K562 (cell line): ENCODE data around the gene PUSL1. TPM values are rescaled to one million over a fixed set of nuclear protein-coding genes. Genes with fewer than 3 reads are reported as not detected.
A peak's percentile ranks its signal among the peaks of the same experiment; 100 is the strongest.

Source experiments
- ATAC-seq: fragments of 200-7000 bp; cut with Tn5 transposase; 3 replicates; pipeline ENCODE4 v1.9.1; 2020; ENCODE audit warnings: moderate library complexity
- BruUV-seq: library from RNA; stranded (reverse); fragments of 400-500 nt; replicated peaks from 2 replicates; lab custom pipeline; 2021; lab: Mats Ljungman, UMichigan
- CTCF ChIA-PET: fragments of 300-600 bp; formaldehyde crosslinking; extraction: SDS; loops from one replicate; lab custom pipeline; 2021; ENCODE audit warnings: low intra/inter-chr PET ratio; lab: Yijun Ruan, JAX
- POLR2A ChIA-PET: fragments of 300-600, 350-650 bp; sonication (Branson Sonifier 250); formaldehyde crosslinking; extraction: SDS; loops from one replicate; lab custom pipeline; 2021; ENCODE audit warnings: antibody characterized with exemption, inconsistent platforms; lab: Yijun Ruan, JAX
- DNase-seq, 4 experiments: peaks; one replicate each; pipeline versions ENCODE4 v3.0.0 to v3.0.0-alpha.2; 2011 to 2018; ENCODE audit warnings: low spot score in 3 of 4, mixed read lengths in 3 of 4; ENCODE audit errors: extremely low read depth in 1 of 4
- FAIRE-seq: peaks from 2 replicates; lab custom pipeline; 2011; peaks lifted over from hg19 to GRCh38; lab: Jason Lieb, UNC
- H2AFZ ChIP-seq: 2 replicates; pipeline ENCODE4 v1.6.0; 2011; ENCODE audit warnings: low read depth, low read length, control low read depth, inconsistent platforms
- H3K27ac ChIP-seq: fragments of 200-600 bp; 3 replicates; pipeline ENCODE4 v1.8.0; 2011; ENCODE audit warnings: low read depth, mild to moderate bottlenecking, control low read depth, inconsistent platforms, low read length, moderate library complexity, mixed read lengths; ENCODE audit errors: extremely low read depth
- H3K27me3 ChIP-seq, 2 experiments: fragments of 300-600 bp in 1 of 2; 2 replicates in 1 of 2; 3 replicates in 1 of 2; pipeline versions ENCODE4 v1.6.0 to v1.8.0; 2011; ENCODE audit warnings: inconsistent platforms in 2 of 2, low read length in 2 of 2, mild to moderate bottlenecking in 1 of 2, mixed read lengths in 1 of 2, moderate library complexity in 1 of 2; ENCODE audit not compliant: control insufficient read depth in 2 of 2, insufficient read depth in 2 of 2
- H3K36me3 ChIP-seq: fragments of 300-600 bp; 3 replicates; pipeline ENCODE4 v1.8.0; 2011; ENCODE audit warnings: mild to moderate bottlenecking, low read length, inconsistent platforms; ENCODE audit not compliant: control insufficient read depth, insufficient read depth
- H3K4me1 ChIP-seq, 2 experiments: fragments of 200-600 bp in 1 of 2; replicated peaks in 1 of 2; 2 replicates in 1 of 2; 3 replicates in 1 of 2; pipeline versions ENCODE4 v1.5.1 to v1.8.0; 2011; ENCODE audit warnings: inconsistent platforms in 2 of 2, low read length in 2 of 2, mild to moderate bottlenecking in 1 of 2, mixed read lengths in 1 of 2, moderate library complexity in 1 of 2; ENCODE audit not compliant: control insufficient read depth in 2 of 2, insufficient read depth in 2 of 2
- H3K4me2 ChIP-seq: 2 replicates; pipeline ENCODE4 v1.6.1; 2011; ENCODE audit warnings: low read length, control low read depth, inconsistent platforms, mixed read lengths; ENCODE audit not compliant: insufficient read depth
- H3K4me3 ChIP-seq: fragments of 200-600 bp; sonication (generic), shearing (Covaris generic); 2 replicates; pipeline ENCODE4 v1.5.1; 2016; ENCODE audit warnings: control low read depth, inconsistent platforms
- H3K79me2 ChIP-seq: fragments of 200-600 bp; 3 replicates; pipeline ENCODE4 v1.8.0; 2011; ENCODE audit warnings: low read length, inconsistent platforms; ENCODE audit not compliant: control insufficient read depth, insufficient read depth
- H3K9ac ChIP-seq, 2 experiments: 2 replicates each; pipeline versions ENCODE4 v1.6.0 to v1.6.1; 2011; ENCODE audit warnings: low read depth in 2 of 2, low read length in 2 of 2, control low read depth in 1 of 2, inconsistent platforms in 1 of 2, mild to moderate bottlenecking in 1 of 2, mixed read lengths in 1 of 2; ENCODE audit not compliant: insufficient read depth in 1 of 2
- H3K9me1 ChIP-seq: one replicate; pipeline ENCODE4 v1.6.0; 2011; ENCODE audit warnings: inconsistent platforms, mild to moderate bottlenecking, low read length, moderate library complexity; ENCODE audit not compliant: control insufficient read depth, insufficient read depth
- H3K9me3 ChIP-seq: replicated peaks from 2 replicates; pipeline ENCODE4 v1.5.1; 2011; ENCODE audit warnings: low read depth, low read length, inconsistent platforms; ENCODE audit not compliant: control insufficient read depth, insufficient read depth
- H4K20me1 ChIP-seq: replicated peaks from 2 replicates; pipeline ENCODE4 v1.6.1; 2011; ENCODE audit warnings: low read length, inconsistent platforms, mixed read lengths; ENCODE audit not compliant: control insufficient read depth, insufficient read depth
- CCNT2 ChIP-seq: IDR thresholded peaks from 2 replicates; pipeline ENCODE4 v1.6.1; 2011; ENCODE audit warnings: borderline replicate concordance, low read depth, mild to moderate bottlenecking, moderate library complexity, mixed read lengths, low read length; ENCODE audit not compliant: insufficient read length; ENCODE audit errors: extremely low read depth
- HNRNPL ChIP-seq: fragments of 200-400 bp; formaldehyde crosslinking; IDR thresholded peaks from 2 replicates; pipeline ENCODE4 v1.6.1; 2017; ENCODE audit warnings: low read depth, mild to moderate bottlenecking, low read length
- POLR2A ChIP-seq: fragments of 450-650 bp; conservative IDR thresholded peaks from 2 replicates; pipeline ENCODE4 v1.6.1; 2016
- POLR2G ChIP-seq: fragments of 200-400 bp; formaldehyde crosslinking; IDR thresholded peaks from 2 replicates; pipeline ENCODE4 v1.6.1; 2017; ENCODE audit warnings: low read depth, mild to moderate bottlenecking, antibody characterized with exemption, low read length, moderate library complexity
- RBM15 ChIP-seq: fragments of 200-400 bp; formaldehyde crosslinking; IDR thresholded peaks from 2 replicates; pipeline ENCODE4 v1.6.1; 2018; ENCODE audit warnings: mild to moderate bottlenecking, low read length, moderate library complexity; ENCODE audit not compliant: insufficient read depth
- SRSF1 ChIP-seq: fragments of 200-400 bp; formaldehyde crosslinking; IDR thresholded peaks from 2 replicates; pipeline ENCODE4 v1.6.1; 2017; ENCODE audit warnings: mild to moderate bottlenecking, low read depth, low read length, moderate library complexity
- SUPT5H ChIP-seq: fragments of 450-650 bp; IDR thresholded peaks from 2 replicates; pipeline ENCODE4 v1.6.1; 2016
- ZNF232 ChIP-seq: sonication (generic); formaldehyde crosslinking; IDR thresholded peaks from 2 replicates; pipeline ENCODE4 v1.8.0; 2022; ENCODE audit warnings: mild to moderate bottlenecking, missing genetic modification reagents
- WGBS: fragments of 100-300 bp; shearing (Covaris generic); methylation state at CpG from one replicate; pipeline ENCODE4 v1.1.6; 2016; ENCODE audit warnings: low coverage, mixed read lengths; ENCODE audit not compliant: insufficient coverage; ENCODE audit errors: missing lambda C conversion rate; 5-methylcytosine and 5-hydroxymethylcytosine counted together
- in situ Hi-C: fragments of 300-500 bp; cut with MboI; formaldehyde crosslinking; loops from 4 replicates; pipeline ENCODE4 v1.15.0; 2018; ENCODE audit warnings: inconsistent platforms, mixed read lengths
- intact Hi-C: fragments of 100-400 bp; cut with micrococcal nuclease; formaldehyde crosslinking; loops from 2 replicates; pipeline ENCODE4 v1.14.2; 2022
- polyA plus RNA-seq, 8 experiments: library from polyadenylated mRNA; depleted of rRNA in 4 of 8; stranded (reverse) in 5 of 8; unstranded in 3 of 8; fragments of >200 nt; fragmentation: Nextera tagmentation in 2 of 8; fragmentation: Illumina TruSeq in 1 of 8; extraction: Ambion mirVana in 2 of 8; extraction: Trizol in 1 of 8; gene quantifications; 2 replicates each; pipeline versions ENCODE4 v1.2.1 to v1.2.3, GENCODE V29; 2011 to 2014; ENCODE audit warnings: inconsistent platforms in 1 of 8, missing spikeins in 1 of 8
- total RNA-seq, 7 experiments: library from RNA; depleted of rRNA in 6 of 7; stranded (reverse); fragments of >200 nt in 6 of 7; fragmentation: Illumina TruSeq in 2 of 7; extraction: Trizol in 2 of 7; gene quantifications; 2 replicates each; pipeline versions ENCODE4 v1.2.1 to v1.2.3, GENCODE V29; 2011 to 2021; ENCODE audit warnings: low replicate concordance in 1 of 7
- TF ChIP-seq, protein P1 (sequence below), 3 experiments: fragments of 200-800 bp in 1 of 3; fragments of 250-450 bp in 1 of 3; fragments of 450-650 bp in 1 of 3; sonication (Bioruptor Pico) in 1 of 3; sonication (Bioruptor generic) in 1 of 3; formaldehyde crosslinking in 1 of 3; IDR thresholded peaks; 2 replicates each; pipeline versions ENCODE4 v1.6.1 to v1.8.0; 2016 to 2022; ENCODE audit warnings: mild to moderate bottlenecking in 2 of 3, missing genetic modification characterization in 2 of 3, missing compliant biosample characterization in 1 of 3, moderate library complexity in 1 of 3
- TF ChIP-seq, protein P2 (sequence below): fragments of 200-800 bp; sonication (Bioruptor generic); IDR thresholded peaks from 2 replicates; pipeline ENCODE4 v1.6.1; 2016; ENCODE audit warnings: missing genetic modification characterization, missing compliant biosample characterization

Gene PUSL1
- total and polyA plus RNA-seq, 9 of the 15 experiments (the other 6 are each of a cell fraction or from before 2014, with no cell fraction given) = 0.62 to 86.9 (median 13.6) TPM

DNA sequence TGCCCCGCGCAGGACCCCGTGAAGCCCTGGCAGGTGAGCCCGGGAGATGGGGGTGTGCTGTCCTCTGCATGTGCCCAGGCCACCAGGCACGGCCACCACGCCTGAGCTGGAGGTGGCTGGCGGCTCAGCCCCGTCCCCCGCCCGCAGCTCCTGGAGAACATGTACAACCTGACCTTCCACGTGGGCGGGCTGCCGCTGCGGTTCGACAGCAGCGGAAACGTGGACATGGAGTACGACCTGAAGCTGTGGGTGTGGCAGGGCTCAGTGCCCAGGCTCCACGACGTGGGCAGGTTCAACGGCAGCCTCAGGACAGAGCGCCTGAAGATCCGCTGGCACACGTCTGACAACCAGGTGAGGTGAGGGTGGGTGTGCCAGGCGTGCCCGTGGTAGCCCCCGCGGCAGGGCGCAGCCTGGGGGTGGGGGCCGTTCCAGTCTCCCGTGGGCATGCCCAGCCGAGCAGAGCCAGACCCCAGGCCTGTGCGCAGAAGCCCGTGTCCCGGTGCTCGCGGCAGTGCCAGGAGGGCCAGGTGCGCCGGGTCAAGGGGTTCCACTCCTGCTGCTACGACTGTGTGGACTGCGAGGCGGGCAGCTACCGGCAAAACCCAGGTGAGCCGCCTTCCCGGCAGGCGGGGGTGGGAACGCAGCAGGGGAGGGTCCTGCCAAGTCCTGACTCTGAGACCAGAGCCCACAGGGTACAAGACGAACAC, 24.5 kb downstream of the PUSL1 start:
- H3K4me3 ChIP-seq = no peak overlapping the region
- no peak for DNase-seq
- no peak for ATAC-seq
- no peak overlapping the region for H2AFZ ChIP-seq
- FAIRE-seq = no peak
- peaks cover 7% of the 10 kb centered on the region for H3K9me1 ChIP-seq
- H3K4me1 ChIP-seq = peaks cover 0 to 96% of the 10 kb centered on the region in 2 experiments; a peak in 2 of 5 replicates
- no TSS peak for BruUV-seq
- H3K9ac ChIP-seq = no peak overlapping the region
- WGBS = 91% methylated on average over 37 of the region's 48 CpGs
- peaks cover 37% of the 10 kb centered on the region; the same call in 1 of the 3 replicates for H3K36me3 ChIP-seq
- H3K9me3 ChIP-seq = peaks cover 6% of the 10 kb centered on the region
- CTCF ChIA-PET = no interaction called here
- H3K27me3 ChIP-seq = no peaks in the 10 kb centered on the region
- in situ Hi-C loops (no loop called here), intact Hi-C loops (no loop called here)
- H4K20me1 ChIP-seq = peaks cover 16% of the 10 kb centered on the region; the same call in 1 of the 2 replicates
- H3K79me2 ChIP-seq = peaks cover 2% of the 10 kb centered on the region; the same call in 1 of the 3 replicates
- no peak overlapping the region for H3K27ac ChIP-seq
- POLR2A ChIA-PET = interaction anchor here (0.6 to 1.7 kb wide), 4 partner anchors 13 to 350 kb away, joined by 3 to 9 read pairs (median 4); partner anchors contain the start of gene AURKAIP1
- no peak overlapping the region for H3K4me2 ChIP-seq
- peak; percentile 8; the same call in 1 of the 2 replicates for TF ChIP-seq POLR2A
- peak; percentile 21 for TF ChIP-seq CCNT2
- TF ChIP-seq, protein P1, sequence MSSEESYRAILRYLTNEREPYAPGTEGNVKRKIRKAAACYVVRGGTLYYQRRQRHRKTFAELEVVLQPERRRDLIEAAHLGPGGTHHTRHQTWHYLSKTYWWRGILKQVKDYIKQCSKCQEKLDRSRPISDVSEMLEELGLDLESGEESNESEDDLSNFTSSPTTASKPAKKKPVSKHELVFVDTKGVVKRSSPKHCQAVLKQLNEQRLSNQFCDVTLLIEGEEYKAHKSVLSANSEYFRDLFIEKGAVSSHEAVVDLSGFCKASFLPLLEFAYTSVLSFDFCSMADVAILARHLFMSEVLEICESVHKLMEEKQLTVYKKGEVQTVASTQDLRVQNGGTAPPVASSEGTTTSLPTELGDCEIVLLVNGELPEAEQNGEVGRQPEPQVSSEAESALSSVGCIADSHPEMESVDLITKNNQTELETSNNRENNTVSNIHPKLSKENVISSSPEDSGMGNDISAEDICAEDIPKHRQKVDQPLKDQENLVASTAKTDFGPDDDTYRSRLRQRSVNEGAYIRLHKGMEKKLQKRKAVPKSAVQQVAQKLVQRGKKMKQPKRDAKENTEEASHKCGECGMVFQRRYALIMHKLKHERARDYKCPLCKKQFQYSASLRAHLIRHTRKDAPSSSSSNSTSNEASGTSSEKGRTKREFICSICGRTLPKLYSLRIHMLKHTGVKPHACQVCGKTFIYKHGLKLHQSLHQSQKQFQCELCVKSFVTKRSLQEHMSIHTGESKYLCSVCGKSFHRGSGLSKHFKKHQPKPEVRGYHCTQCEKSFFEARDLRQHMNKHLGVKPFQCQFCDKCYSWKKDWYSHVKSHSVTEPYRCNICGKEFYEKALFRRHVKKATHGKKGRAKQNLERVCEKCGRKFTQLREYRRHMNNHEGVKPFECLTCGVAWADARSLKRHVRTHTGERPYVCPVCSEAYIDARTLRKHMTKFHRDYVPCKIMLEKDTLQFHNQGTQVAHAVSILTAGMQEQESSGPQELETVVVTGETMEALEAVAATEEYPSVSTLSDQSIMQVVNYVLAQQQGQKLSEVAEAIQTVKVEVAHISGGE (CRISPR knock-in tag; IDR thresholded peaks at IDR 0.05) = no peak
- TF ChIP-seq RBM15 = no peak
- no peak for TF ChIP-seq ZNF232 (CRISPR knock-in tag)
- peak; percentile 95 for TF ChIP-seq HNRNPL
- 0 out of 2 replicates have a peak, but pooled peaks have one; percentile 21 for TF ChIP-seq SRSF1
- TF ChIP-seq POLR2G = peak; percentile 36
- TF ChIP-seq, protein P2, sequence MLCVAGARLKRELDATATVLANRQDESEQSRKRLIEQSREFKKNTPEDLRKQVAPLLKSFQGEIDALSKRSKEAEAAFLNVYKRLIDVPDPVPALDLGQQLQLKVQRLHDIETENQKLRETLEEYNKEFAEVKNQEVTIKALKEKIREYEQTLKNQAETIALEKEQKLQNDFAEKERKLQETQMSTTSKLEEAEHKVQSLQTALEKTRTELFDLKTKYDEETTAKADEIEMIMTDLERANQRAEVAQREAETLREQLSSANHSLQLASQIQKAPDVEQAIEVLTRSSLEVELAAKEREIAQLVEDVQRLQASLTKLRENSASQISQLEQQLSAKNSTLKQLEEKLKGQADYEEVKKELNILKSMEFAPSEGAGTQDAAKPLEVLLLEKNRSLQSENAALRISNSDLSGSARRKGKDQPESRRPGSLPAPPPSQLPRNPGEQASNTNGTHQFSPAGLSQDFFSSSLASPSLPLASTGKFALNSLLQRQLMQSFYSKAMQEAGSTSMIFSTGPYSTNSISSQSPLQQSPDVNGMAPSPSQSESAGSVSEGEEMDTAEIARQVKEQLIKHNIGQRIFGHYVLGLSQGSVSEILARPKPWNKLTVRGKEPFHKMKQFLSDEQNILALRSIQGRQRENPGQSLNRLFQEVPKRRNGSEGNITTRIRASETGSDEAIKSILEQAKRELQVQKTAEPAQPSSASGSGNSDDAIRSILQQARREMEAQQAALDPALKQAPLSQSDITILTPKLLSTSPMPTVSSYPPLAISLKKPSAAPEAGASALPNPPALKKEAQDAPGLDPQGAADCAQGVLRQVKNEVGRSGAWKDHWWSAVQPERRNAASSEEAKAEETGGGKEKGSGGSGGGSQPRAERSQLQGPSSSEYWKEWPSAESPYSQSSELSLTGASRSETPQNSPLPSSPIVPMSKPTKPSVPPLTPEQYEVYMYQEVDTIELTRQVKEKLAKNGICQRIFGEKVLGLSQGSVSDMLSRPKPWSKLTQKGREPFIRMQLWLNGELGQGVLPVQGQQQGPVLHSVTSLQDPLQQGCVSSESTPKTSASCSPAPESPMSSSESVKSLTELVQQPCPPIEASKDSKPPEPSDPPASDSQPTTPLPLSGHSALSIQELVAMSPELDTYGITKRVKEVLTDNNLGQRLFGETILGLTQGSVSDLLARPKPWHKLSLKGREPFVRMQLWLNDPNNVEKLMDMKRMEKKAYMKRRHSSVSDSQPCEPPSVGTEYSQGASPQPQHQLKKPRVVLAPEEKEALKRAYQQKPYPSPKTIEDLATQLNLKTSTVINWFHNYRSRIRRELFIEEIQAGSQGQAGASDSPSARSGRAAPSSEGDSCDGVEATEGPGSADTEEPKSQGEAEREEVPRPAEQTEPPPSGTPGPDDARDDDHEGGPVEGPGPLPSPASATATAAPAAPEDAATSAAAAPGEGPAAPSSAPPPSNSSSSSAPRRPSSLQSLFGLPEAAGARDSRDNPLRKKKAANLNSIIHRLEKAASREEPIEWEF (CRISPR knock-in tag) = no peak
- TF ChIP-seq SUPT5H = peak; percentile 18; the same call in 1 of the 2 replicates
